Astrocyte (in vitro differentiated cells and primary cell): ENCODE measurements around the gene UBAC1.

Experiments used
- CTCF ChIP-seq: IDR thresholded peaks from 2 replicates; pipeline ENCODE4 v1.5.1; 2011; ENCODE audit warnings: low read depth, mild to moderate bottlenecking, inconsistent platforms, low read length, moderate library complexity; ENCODE audit not compliant: insufficient read depth
- EZH2 ChIP-seq: IDR thresholded peaks from 2 replicates; pipeline ENCODE4 v1.6.1; 2012; ENCODE audit warnings: mild to moderate bottlenecking, low read length, inconsistent platforms; ENCODE audit not compliant: insufficient read depth

- TF ChIP-seq CTCF = no peak
- TF ChIP-seq EZH2 = no peak
Measured at GRCh38 chr9:136004219-136004618, 43.0 kb upstream of the UBAC1 start.
